HG02981 (cell line): ENCODE results near the gene AKAP6.

Experiments used
- ATAC-seq: cut with Tn5 transposase; IDR thresholded peaks from one replicate; pipeline ENCODE4 v1.9.1; 2021; ENCODE audit warnings: mild to moderate bottlenecking, moderate library complexity; ENCODE audit not compliant: unreplicated experiment

AKAP6 gene

DNA sequence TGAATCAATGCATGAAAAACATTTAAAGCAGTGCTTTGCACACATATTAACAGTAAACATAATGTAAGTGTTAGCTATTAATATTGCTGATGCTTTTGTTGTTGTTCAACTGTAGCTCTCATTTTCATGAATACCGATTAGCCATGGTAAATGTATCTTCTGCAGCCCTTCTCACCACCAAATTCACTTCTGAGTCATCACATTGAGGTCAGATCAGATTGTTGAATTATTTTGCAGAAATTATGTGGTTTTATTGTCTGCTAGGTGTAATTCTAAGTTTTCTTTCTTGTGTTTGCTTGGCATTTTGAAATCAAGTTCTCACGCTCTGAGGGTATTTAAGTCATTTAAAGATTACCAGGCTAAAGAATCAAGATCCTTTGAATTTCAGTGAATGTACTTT, 74.6 kb downstream of the AKAP6 start:
- no peak for ATAC-seq

GRCh38 chr14:32404784-32405573, 75.9 kb downstream of the AKAP6 start:
- ATAC-seq: no peak

- ATAC-seq: no peak
These were observed 76.8 kb downstream of the AKAP6 start for GRCh38 chr14:32405856-32406255.

GRCh38 chr14:32407130-32407529, 78.0 kb downstream of the AKAP6 start:
- no peak for ATAC-seq

DNA sequence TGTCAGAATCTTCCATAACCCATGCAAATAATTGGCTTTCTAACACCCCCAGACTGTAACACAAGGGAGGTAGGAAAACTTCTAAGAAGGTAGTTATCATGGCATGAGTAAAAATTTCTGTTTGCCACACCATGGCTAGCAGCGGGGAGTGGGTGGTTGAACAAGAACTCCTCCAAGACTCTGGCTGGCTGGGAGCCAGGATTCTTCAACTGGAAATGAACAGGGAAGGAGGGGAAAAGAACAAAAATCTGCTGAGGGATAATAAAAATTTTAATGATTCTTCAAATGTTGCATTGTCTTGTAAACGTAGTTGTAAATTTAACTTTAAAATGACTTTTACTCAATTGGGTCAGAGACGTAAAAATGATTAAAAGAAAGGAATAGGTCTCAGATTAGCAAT, 78.9 kb downstream of the AKAP6 start:
- no peak for ATAC-seq

- ATAC-seq: no peak
These were observed 83.0 kb downstream of the AKAP6 start for GRCh38 chr14:32412103-32412502.

GRCh38 chr14:32412532-32412931, 83.4 kb downstream of the AKAP6 start:
- no peak for ATAC-seq

GRCh38 chr14:32413967-32414640, 85.0 kb downstream of the AKAP6 start:
- no peak for ATAC-seq

DNA sequence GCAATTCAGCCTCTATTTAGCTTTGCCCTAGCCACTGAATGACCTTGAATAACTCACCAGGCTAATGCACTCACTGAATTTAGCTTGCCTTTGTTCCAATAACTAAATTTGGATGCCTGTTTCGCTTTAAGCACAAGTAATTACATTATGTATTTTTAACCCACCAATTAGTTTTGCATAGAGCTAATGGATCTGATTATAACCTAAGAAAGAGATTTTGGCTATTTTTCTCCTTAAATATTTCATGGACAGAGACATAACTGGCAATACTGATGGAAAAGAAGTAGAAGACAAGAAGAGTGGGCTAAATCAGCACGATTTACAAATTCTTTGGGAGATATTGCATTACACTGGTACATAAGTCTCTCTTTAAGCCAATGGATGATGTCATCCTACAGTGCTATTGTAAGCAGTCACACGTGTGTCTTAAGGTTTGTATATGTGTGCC, 85.7 kb downstream of the AKAP6 start:
- ATAC-seq: no peak

- no peak for ATAC-seq
These were observed 89.0 kb downstream of the AKAP6 start for GRCh38 chr14:32417956-32418552.

- ATAC-seq: no peak
These were observed 90.3 kb downstream of the AKAP6 start for GRCh38 chr14:32419429-32419828.

- ATAC-seq: no peak
These were observed 92.7 kb downstream of the AKAP6 start for GRCh38 chr14:32421781-32422180.

- ATAC-seq: no peak
These were observed 93.3 kb downstream of the AKAP6 start for GRCh38 chr14:32422440-32422839.

DNA sequence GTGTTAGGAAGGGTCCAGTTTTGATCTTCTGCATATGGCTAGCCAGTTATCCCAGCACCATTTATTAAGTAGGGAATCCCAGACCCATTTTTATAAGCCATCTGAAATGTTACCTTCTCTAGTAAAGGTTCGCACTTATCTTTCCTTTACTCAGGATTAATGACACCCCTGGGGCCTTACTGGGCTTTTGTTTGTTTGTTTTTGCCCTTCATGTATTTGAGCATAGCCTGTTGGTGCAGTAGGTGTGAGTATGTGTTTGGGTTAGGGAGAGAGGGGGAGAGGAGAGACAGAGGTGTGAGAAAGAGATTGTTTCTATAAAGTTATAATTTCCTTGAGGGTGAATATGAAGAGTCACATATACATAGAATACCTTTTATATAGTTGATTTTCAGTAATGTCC, 96.9 kb downstream of the AKAP6 start:
- ATAC-seq: no peak

GRCh38 chr14:32426586-32427388, 97.7 kb downstream of the AKAP6 start:
- no peak for ATAC-seq

DNA sequence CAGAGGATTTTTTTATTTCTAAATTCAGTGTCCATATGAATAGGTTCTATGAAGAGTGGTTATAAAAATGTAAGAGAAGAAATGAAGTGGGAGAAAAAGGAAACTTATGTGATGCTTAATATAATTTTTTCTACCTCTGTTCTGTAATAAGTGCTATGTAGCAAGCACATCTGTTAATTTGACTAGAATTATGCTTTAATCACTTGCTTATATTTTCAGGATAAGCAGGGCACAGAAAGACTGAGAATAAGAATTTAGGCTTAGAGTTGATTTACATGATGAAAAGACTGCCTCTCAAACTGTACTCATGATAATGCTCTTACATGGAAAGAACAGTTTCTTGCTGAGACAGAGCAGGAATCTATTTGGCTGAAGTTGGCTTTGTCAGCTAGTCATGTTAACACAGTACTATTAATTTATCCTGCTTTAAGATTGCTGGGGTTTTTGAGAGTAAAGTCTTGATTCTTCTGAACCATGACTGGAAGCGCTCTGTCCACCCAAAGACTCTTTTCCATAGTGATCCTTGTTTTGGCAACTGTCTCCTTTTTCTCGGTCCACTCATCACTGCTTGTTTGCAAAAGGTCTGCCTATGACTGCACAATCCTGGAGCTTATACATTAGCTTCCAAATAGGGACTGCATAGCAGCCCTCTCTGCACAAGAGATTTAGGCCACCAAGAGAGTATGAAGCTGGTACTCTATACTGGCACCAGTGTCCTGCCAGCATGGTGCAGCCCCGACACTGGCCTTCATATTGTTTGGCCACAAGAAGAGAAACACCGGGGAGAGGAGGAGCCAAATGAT, 98.8 kb downstream of the AKAP6 start:
- no peak for ATAC-seq

DNA sequence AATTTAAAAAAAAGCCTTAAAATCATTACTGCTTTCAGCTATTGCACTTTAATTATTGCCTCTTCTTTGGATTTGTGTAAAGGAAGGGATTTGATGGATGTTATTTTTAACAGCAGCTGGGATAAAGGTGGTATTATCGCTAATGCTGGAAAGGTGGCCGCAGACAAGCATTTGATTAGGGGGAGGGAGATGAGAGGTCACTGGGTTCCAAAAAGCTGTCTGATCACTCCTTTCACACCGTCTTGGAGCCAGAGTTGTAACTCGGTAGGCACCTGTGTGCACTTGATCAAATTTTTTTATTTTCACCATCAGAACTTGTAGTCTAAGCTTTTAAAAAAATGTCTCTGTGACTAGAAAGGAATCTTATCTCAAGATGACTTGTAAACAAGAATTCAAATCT, 99.8 kb downstream of the AKAP6 start:
- no peak for ATAC-seq

GRCh38 chr14:32430326-32430725, 101.2 kb downstream of the AKAP6 start:
- ATAC-seq: no peak

DNA sequence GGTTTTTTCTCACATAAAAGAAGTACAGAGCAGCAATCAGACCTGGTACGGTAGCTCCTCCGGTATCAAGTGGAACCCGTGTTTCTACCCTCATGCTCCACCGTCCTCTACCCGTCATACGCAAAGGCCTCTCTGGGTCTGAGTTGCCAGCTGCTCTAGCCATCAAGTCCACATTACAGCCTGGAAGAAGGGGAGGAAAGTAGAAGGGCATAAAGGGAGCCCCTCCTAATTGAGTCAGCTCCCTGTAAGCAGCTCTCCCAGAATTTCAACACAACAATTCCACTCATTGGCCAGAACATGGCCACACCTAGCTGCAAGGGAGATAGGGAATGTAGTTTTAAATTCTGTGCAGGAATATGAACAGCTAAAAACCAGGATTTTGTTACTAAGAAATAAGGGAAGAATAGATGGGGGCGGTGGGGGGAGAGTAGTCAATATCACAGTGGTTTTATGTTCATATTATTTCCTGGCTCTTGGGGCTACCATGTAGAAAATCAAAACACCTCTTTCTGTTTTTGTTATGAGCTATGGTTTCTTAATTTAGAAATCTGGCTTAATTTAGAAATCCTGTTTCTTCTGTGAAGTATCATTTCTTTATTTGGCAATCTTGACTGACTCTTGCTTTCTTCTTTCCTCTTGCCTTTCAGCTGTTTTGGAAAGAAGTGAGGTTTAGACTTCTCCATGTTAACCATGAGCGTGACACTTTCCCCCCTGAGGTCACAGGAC, 103.9 kb downstream of the AKAP6 start:
- ATAC-seq: no peak

GRCh38 chr14:32434180-32434579, 105.1 kb downstream of the AKAP6 start:
- no peak for ATAC-seq
